ENCODE data around the gene NCKAP5. TPM values are rescaled to one million over a fixed set of nuclear protein-coding genes. Genes with fewer than 3 reads are reported as not detected.

Gene NCKAP5
- total RNA-seq, 2 donors from 2014 or later = 2.0 to 7.1 TPM

- Histone ChIP-seq H3K4me3 (no peak overlapping the region), H3K27me3 (replicated peaks; ENCODE audit: insufficient read depth) (no peaks in the 10 kb centered on the region), H3K36me3 (no peaks in the 10 kb centered on the region), H3K4me1 (replicated peaks) (no peaks in the 10 kb centered on the region), H3K27ac (no peak overlapping the region), H3K9me3 (no peaks in the 10 kb centered on the region)
- intact Hi-C loops (cut with DNase I) = no loop called here
- DNase-seq (ENCODE audit: low spot score) = no peak
- WGBS = 88% methylated on average over 1 of the region's 1 CpG
- no peak for TF ChIP-seq POLR2AphosphoS5 (IDR thresholded peaks at IDR 0.05)
- TF ChIP-seq POLR2A (IDR thresholded peaks at IDR 0.05) = no peak
- no peak for TF ChIP-seq CTCF (IDR thresholded peaks at IDR 0.05)
These were observed 222.6 kb downstream of the NCKAP5 start for GRCh38 chr2:133345638-133346037.

DNA sequence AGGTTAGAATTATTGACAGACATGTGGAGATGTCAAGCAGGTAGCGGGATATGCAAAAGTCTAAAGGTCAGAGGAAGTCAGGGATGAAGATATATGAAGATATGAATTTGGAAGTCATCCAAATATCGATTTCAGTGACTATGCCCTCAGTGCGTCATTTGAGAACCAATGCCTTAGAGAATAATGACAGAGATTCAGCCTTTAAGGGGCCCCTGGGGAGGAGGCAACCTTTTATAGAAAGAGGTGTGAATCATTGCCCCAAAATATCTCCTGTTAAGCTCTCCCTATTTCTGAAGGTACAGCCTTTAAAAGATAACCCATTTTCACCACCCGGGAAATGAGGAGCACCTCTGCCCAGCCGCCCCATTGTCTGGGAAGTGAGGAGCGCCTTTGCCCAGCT is 223.4 kb downstream of the NCKAP5 start:
- H3K36me3 ChIP-seq = no peaks in the 10 kb centered on the region
- TF ChIP-seq POLR2AphosphoS5 (IDR thresholded peaks at IDR 0.05) (no peak), CTCF (IDR thresholded peaks at IDR 0.05) (no peak), POLR2A (IDR thresholded peaks at IDR 0.05) (no peak)
- no peak for DNase-seq (ENCODE audit: low spot score)
- no peaks in the 10 kb centered on the region for H3K27me3 ChIP-seq (replicated peaks; ENCODE audit: insufficient read depth)
- no peaks in the 10 kb centered on the region for H3K9me3 ChIP-seq
- no peak overlapping the region for H3K4me3 ChIP-seq
- intact Hi-C loops (cut with DNase I) = no loop called here
- H3K4me1 ChIP-seq (replicated peaks) = no peaks in the 10 kb centered on the region
- no peak overlapping the region for H3K27ac ChIP-seq
- WGBS = 86% methylated on average over 6 of the region's 6 CpGs

DNA sequence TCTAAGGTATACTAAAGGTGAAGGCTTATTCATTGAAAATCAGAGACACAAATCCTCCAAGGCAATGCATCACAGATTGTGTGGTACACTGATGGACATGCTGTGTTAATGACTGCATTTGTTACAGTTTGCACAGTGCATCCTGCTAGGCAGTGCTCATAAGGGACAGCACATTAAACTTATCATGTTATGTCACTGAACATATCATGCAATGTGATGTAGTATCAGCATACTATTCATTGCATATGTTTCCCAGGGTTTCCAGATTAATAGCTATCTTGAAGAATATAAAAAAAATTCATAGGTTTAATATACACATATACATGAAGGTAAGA is 225.3 kb downstream of the NCKAP5 start:
- no peaks in the 10 kb centered on the region for H3K27me3 ChIP-seq (replicated peaks; ENCODE audit: insufficient read depth)
- TF ChIP-seq POLR2AphosphoS5 (IDR thresholded peaks at IDR 0.05) (no peak), CTCF (IDR thresholded peaks at IDR 0.05) (no peak), POLR2A (IDR thresholded peaks at IDR 0.05) (no peak)
- no peaks in the 10 kb centered on the region for H3K36me3 ChIP-seq
- H3K4me1 ChIP-seq (replicated peaks) = no peaks in the 10 kb centered on the region
- H3K9me3 ChIP-seq = no peaks in the 10 kb centered on the region
- H3K4me3 ChIP-seq = no peak overlapping the region
- H3K27ac ChIP-seq = no peak overlapping the region
- intact Hi-C loops (cut with DNase I) = no loop called here
- DNase-seq (ENCODE audit: low spot score) = no peak

DNA sequence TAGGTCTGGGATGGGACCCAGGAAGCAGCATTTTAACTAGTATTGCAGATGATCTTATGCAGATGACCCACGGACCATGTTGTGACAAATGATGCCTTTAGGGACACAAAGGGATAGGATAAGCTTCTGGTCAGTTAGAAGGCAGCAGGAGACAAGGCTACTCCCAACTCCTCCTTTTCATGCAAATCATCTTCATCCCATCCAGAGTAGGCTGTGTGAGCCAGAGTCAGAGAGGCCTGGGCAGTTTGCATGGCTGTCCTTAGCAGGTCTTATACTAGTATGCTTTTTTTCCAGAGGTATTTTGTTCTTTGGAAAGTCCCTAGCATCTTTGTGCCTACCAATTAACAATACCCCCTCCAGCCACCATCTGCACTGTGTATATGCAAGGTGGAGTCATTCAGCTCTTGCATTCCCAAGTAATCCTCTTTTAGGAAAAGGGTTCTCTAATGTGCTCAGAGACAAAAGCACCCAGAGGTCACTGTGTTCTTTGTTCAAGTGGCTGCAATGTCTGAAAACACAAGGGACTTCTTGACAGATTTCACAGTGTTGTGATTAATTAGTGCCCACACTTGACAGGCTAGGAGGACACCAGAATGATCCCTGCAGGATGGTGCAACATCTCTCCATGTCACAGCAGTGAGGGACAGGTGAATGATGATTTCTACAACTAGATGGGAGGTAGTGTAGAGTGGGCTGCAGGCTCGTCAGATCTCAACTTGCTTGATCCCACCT is 225.8 kb downstream of the NCKAP5 start:
- no peaks in the 10 kb centered on the region for H3K4me1 ChIP-seq (replicated peaks)
- H3K27me3 ChIP-seq (replicated peaks; ENCODE audit: insufficient read depth) = no peaks in the 10 kb centered on the region
- TF ChIP-seq POLR2A (IDR thresholded peaks at IDR 0.05) (no peak), CTCF (IDR thresholded peaks at IDR 0.05) (no peak), POLR2AphosphoS5 (IDR thresholded peaks at IDR 0.05) (no peak)
- no peaks in the 10 kb centered on the region for H3K36me3 ChIP-seq
- WGBS = 100% methylated on average over 2 of the region's 2 CpGs
- no peak overlapping the region for H3K4me3 ChIP-seq
- no peak for DNase-seq (ENCODE audit: low spot score)
- H3K9me3 ChIP-seq = no peaks in the 10 kb centered on the region
- intact Hi-C loops (cut with DNase I) = no loop called here
- no peak overlapping the region for H3K27ac ChIP-seq

DNA sequence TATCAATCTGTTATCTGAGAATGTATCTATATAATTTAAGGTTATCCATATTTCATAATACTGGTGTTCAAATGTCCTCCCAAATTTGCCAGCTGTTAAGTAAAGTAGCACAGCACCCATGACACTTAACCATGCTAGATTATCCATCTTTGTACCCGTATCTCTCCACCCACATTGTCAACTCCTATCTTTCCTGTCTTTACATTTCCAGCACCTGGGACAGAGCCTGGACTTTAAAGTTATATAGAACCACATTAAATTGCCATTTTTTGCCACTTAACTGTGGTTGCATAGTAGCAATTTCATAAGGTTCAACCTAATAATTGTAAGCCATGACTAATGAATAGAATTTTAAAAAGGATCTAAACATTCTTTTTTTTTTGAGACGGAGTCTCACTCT is 226.7 kb downstream of the NCKAP5 start:
- H3K4me1 ChIP-seq (replicated peaks) = no peaks in the 10 kb centered on the region
- no peak for TF ChIP-seq POLR2AphosphoS5 (IDR thresholded peaks at IDR 0.05)
- no peak for DNase-seq (ENCODE audit: low spot score)
- H3K9me3 ChIP-seq = no peaks in the 10 kb centered on the region
- H3K36me3 ChIP-seq = no peaks in the 10 kb centered on the region
- no peak overlapping the region for H3K27ac ChIP-seq
- 68% methylated on average over 2 of the region's 2 CpGs for WGBS
- no peaks in the 10 kb centered on the region for H3K27me3 ChIP-seq (replicated peaks; ENCODE audit: insufficient read depth)
- intact Hi-C loops (cut with DNase I) = no loop called here
- no peak overlapping the region for H3K4me3 ChIP-seq

Measured in prostate gland (tissue), 2 donors.